Fibroblast of skin of right biceps (primary cell): ENCODE results near the gene TUBB6.

Experiments
- DNase-seq: peaks from one replicate; pipeline ENCODE4 v3.0.0-alpha.2; 2013

TUBB6 gene

GRCh38 chr18:12291690-12292089 is 16.4 kb upstream of the TUBB6 start:
- DNase-seq, result no peak

GRCh38 chr18:12293831-12294230 is 14.2 kb upstream of the TUBB6 start:
- DNase-seq, result no peak

GRCh38 chr18:12295389-12296086 is 12.5 kb upstream of the TUBB6 start:
- peak; percentile 80 for DNase-seq

- DNase-seq, result peak; percentile 73
Measured at GRCh38 chr18:12296087-12296403, 12.0 kb upstream of the TUBB6 start.

GRCh38 chr18:12296457-12296856 is 11.6 kb upstream of the TUBB6 start:
- DNase-seq, result peak; percentile 65

GRCh38 chr18:12299862-12300261 is 8.2 kb upstream of the TUBB6 start:
- DNase-seq, result no peak

- no peak for DNase-seq
Measured at GRCh38 chr18:12301263-12302005, 6.6 kb upstream of the TUBB6 start.

GRCh38 chr18:12302391-12303147 is 5.5 kb upstream of the TUBB6 start:
- no peak for DNase-seq

- DNase-seq, result peak; percentile 45
Measured at GRCh38 chr18:12304351-12305210, 3.5 kb upstream of the TUBB6 start.

GRCh38 chr18:12305211-12305610 is 2.8 kb upstream of the TUBB6 start:
- no peak for DNase-seq

- DNase-seq, result no peak
Measured at GRCh38 chr18:12305930-12306629, 2.0 kb upstream of the TUBB6 start.

GRCh38 chr18:12306752-12307700 is 1.0 kb upstream of the TUBB6 start:
- DNase-seq, result peak; percentile 75

- peak; percentile 84 for DNase-seq
Measured at GRCh38 chr18:12308386-12309100, 502 bp downstream of the TUBB6 start.

GRCh38 chr18:12309683-12310198 is 1.7 kb downstream of the TUBB6 start:
- no peak for DNase-seq

- no peak for DNase-seq
Measured at GRCh38 chr18:12310762-12311161, 2.7 kb downstream of the TUBB6 start.

GRCh38 chr18:12312976-12313375 is 4.9 kb downstream of the TUBB6 start:
- DNase-seq, result no peak

- no peak for DNase-seq
Measured at GRCh38 chr18:12313530-12314245, 5.6 kb downstream of the TUBB6 start.

- DNase-seq, result no peak
Measured at GRCh38 chr18:12314591-12315305, 6.7 kb downstream of the TUBB6 start.

GRCh38 chr18:12315490-12315889 is 7.4 kb downstream of the TUBB6 start:
- no peak for DNase-seq
